GM18502 (cell line): ENCODE measurements around the gene CENPH.
"Not testable (repeated sequence)": the region's sequence is repeated elsewhere in the genome, so short reads cannot be mapped to it uniquely, and the experiment has no call there.

Experiments
- ATAC-seq: cut with Tn5 transposase; IDR thresholded peaks from one replicate; pipeline ENCODE4 v1.9.1; 2021; ENCODE audit warnings: mild to moderate bottlenecking; ENCODE audit not compliant: unreplicated experiment, poor library complexity

Gene CENPH

GRCh38 chr5:69206528-69207190 is 17.3 kb downstream of the CENPH start:
- no peak for ATAC-seq

GRCh38 chr5:69209602-69210001 is 20.2 kb downstream of the CENPH start:
- no peak for ATAC-seq

GRCh38 chr5:69211200-69211599 is 21.8 kb downstream of the CENPH start:
- no peak for ATAC-seq

- no peak for ATAC-seq
Measured at GRCh38 chr5:69212022-69212421, 22.6 kb downstream of the CENPH start.

GRCh38 chr5:69213513-69214215 is 24.3 kb downstream of the CENPH start:
- ATAC-seq = no peak

- ATAC-seq = no peak
Measured at GRCh38 chr5:69217151-69217511, 27.7 kb downstream of the CENPH start.

GRCh38 chr5:69217548-69218526 is 28.5 kb downstream of the CENPH start:
- peak; percentile 93 for ATAC-seq

- no peak for ATAC-seq
Measured at GRCh38 chr5:69219939-69220338, 30.6 kb downstream of the CENPH start.

GRCh38 chr5:69220371-69220770 is 31.0 kb downstream of the CENPH start:
- not testable (repeated sequence) for ATAC-seq

GRCh38 chr5:69220833-69221232 is 31.4 kb downstream of the CENPH start:
- ATAC-seq = not testable (repeated sequence)

- ATAC-seq = no peak
Measured at GRCh38 chr5:69224520-69224919, 35.1 kb downstream of the CENPH start.

GRCh38 chr5:69225860-69226259 is 36.5 kb downstream of the CENPH start:
- ATAC-seq = no peak

GRCh38 chr5:69230181-69230580 is 40.8 kb downstream of the CENPH start:
- no peak for ATAC-seq

GRCh38 chr5:69231281-69231680 is 41.9 kb downstream of the CENPH start:
- ATAC-seq = no peak

- no peak for ATAC-seq
Measured at GRCh38 chr5:69231851-69232250, 42.5 kb downstream of the CENPH start.

GRCh38 chr5:69234457-69235268 is 45.3 kb downstream of the CENPH start, which contains the start of gene CDK7:
Gene CDK7 (plus strand): TSS chr5:69234886. CDS start chr5:69234976, 90 bp downstream.
- ATAC-seq = peak; percentile 99

- not testable (repeated sequence) for ATAC-seq
Measured at GRCh38 chr5:69236733-69237132, 47.4 kb downstream of the CENPH start.

GRCh38 chr5:69237877-69238276 is 48.5 kb downstream of the CENPH start:
- no peak for ATAC-seq

- ATAC-seq = no peak
Measured at GRCh38 chr5:69238760-69239251, 49.4 kb downstream of the CENPH start.
